GM21390 (cell line): Measurements from ENCODE around the gene ABHD14A.
"Not testable (repeated sequence)": the region's sequence is repeated elsewhere in the genome, so short reads cannot be mapped to it uniquely, and the experiment has no call there.

Source experiments
- ATAC-seq: cut with Tn5 transposase; IDR thresholded peaks from one replicate; pipeline ENCODE4 v1.9.1; 2021; ENCODE audit not compliant: unreplicated experiment

ABHD14A gene

GRCh38 chr3:51993657-51994056 is 18.8 kb downstream of the ABHD14A start:
- ATAC-seq: not testable (repeated sequence)

- no peak for ATAC-seq
Measured at GRCh38 chr3:51994530-51994929, 19.7 kb downstream of the ABHD14A start.

GRCh38 chr3:51995346-51996163 is 20.7 kb downstream of the ABHD14A start, which contains the start of gene RPL29:
TSS of gene RPL29 (minus strand) at chr3:51995895. CDS start at chr3:51995461, 434 bp downstream.
- peak; percentile 83 for ATAC-seq

- ATAC-seq: no peak
Measured at GRCh38 chr3:51997172-51997571, 22.3 kb downstream of the ABHD14A start.

- no peak for ATAC-seq
Measured at GRCh38 chr3:51997935-51998596, 23.2 kb downstream of the ABHD14A start.

- no peak for ATAC-seq
Measured at GRCh38 chr3:51998774-51999173, 23.9 kb downstream of the ABHD14A start.

- ATAC-seq: no peak
Measured at GRCh38 chr3:51999846-52000245, 25.0 kb downstream of the ABHD14A start.

- ATAC-seq: peak; percentile 83
Measured at GRCh38 chr3:52001443-52001974, 26.6 kb downstream of the ABHD14A start.

- ATAC-seq: no peak
Measured at GRCh38 chr3:52002748-52003147, 27.9 kb downstream of the ABHD14A start.

GRCh38 chr3:52004163-52004787 is 29.4 kb downstream of the ABHD14A start:
- no peak for ATAC-seq

GRCh38 chr3:52004906-52005395 is 30.1 kb downstream of the ABHD14A start:
- ATAC-seq: no peak

GRCh38 chr3:52005571-52005986 is 30.7 kb downstream of the ABHD14A start:
- no peak for ATAC-seq

GRCh38 chr3:52006017-52006819 is 31.4 kb downstream of the ABHD14A start:
- ATAC-seq: no peak

GRCh38 chr3:52006820-52007133 is 31.9 kb downstream of the ABHD14A start:
- no peak for ATAC-seq

GRCh38 chr3:52007291-52007690 is 32.4 kb downstream of the ABHD14A start:
- no peak for ATAC-seq

GRCh38 chr3:52010431-52010830 is 35.6 kb downstream of the ABHD14A start:
- ATAC-seq: no peak

GRCh38 chr3:52012699-52013098 is 37.8 kb downstream of the ABHD14A start:
- no peak for ATAC-seq

GRCh38 chr3:52013802-52014598 is 39.1 kb downstream of the ABHD14A start:
- no peak for ATAC-seq

- no peak for ATAC-seq
Measured at GRCh38 chr3:52014613-52015012, 39.7 kb downstream of the ABHD14A start.
